ENCODE data around the gene ALOX12.
"Not testable (repeated sequence)": the region's sequence is repeated elsewhere in the genome, so short reads cannot be mapped to it uniquely, and the experiment has no call there.

The ALOX12 gene

DNA sequence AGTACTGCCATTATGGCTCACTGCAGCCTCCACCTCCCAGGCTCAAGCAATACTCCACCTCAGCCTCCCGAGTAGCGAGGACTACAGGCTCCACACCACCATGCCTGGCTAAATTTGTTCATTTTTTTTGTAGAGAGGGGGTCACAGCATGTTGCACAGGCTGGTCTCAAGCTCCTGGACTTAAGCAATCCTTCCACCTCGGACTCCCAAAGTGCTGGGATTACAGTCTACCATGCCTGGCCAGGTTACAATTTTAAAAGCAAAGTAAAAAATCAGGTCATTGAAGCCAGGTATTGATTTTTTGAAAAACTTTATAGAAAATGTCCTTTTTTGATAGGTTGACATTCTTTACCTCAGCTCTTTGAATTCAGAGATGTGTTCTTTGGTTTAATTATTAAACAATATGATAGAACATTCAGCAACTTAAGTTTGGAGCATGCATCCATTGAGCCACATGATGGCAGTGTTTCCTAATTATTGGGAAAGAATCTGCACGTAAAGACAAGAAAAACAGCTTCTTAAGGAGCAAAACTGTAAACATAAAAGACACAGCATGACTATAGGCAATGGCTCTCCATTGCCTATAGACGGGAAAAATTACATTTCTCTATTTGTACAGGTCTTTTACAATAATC lies 49.8 kb downstream of the ALOX12 start:
- DNase-seq (ENCODE audit: low read depth in 2 of 2), result no peak

DNA sequence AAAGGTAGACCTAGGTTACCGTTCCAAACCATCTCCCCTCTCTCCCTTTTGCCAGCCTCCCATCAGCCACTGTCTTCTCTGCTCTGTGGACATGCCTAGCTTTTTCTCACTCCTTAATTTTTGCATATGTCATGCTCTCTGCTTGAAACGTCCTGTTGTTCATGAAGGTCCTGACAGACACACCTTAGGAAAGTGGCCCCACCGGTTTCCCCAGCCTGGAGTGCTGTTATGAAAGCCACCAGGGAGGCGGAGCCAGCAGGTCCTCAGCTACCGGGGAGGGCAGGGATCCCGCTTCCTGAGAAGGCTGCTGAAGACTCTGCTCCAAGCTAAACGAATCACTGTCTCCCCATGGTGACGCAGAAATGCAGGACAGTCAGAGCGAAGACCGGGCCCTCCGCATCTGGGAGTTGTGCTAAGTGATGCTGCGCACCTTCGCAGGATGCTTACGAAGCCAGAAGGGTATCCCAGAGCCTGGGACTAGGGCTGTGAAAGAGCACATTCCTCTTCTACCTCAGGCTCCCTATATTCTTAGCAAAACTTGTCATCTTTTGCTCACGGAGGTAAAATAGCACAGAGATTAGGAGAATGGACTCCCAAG lies 50.4 kb downstream of the ALOX12 start:
- no peak for DNase-seq (ENCODE audit: low read depth in 2 of 2)

- peak; percentile 45 to 68 for DNase-seq (ENCODE audit: low read depth in 2 of 2)
Measured at GRCh38 chr17:7046725-7047397, 51.0 kb downstream of the ALOX12 start.

- DNase-seq (ENCODE audit: low read depth in 2 of 2), result no peak
Measured at GRCh38 chr17:7047566-7047965, 51.7 kb downstream of the ALOX12 start.

- DNase-seq (ENCODE audit: low read depth in 2 of 2), result no peak
Measured at GRCh38 chr17:7048968-7049367, 53.1 kb downstream of the ALOX12 start.

- DNase-seq (ENCODE audit: low read depth in 2 of 2), result not testable (repeated sequence)
Measured at GRCh38 chr17:7050583-7050982, 54.7 kb downstream of the ALOX12 start.

DNA sequence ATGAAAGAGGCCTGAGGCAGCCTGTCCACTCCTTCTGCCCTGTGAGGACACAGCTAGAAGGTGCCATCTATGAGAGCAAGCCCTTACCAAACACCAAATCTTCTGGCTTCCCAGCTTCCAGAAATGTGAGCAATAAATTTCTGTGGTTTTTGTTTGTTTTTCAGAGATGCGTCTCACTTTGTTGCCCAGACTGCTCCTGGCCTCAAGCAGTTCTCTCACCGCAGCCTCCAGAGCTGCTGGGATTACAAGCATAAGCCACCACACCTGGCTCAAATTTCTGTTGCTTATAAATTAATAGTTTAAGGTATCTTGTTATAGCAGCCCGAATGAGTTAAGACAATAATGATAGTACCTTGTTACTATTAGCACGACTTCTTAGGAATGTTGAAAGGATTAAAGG lies 60.5 kb downstream of the ALOX12 start:
- no peak for DNase-seq (ENCODE audit: low read depth in 2 of 2)

DNA sequence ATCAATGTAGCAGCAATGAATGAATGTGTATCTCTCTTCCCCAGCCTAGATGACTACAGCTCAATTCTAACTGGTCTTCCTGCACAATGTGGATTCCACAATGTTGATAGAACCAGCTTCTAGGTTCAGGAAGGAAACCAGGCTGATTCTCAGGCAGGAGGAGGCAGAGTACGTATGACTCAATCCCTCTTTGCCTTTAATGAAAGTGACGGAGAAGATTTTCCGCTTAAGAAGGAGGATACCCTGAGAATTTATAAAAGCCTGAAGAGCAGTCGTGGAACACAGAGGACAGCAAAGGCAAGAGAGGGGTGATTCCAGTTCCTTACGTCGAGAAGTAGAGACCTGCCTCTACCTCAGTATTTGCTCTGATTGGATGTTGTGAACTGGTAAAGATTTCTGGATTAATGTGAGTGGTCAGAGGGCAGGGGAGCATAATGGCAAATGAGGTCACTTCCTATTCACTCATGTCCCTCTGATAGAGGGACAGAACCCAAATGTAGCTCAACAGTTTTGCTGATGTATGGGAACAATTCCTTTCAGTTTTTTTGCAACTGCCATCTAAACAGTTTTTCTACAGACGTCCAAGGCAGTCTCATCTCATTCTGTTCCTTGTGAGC lies 63.1 kb downstream of the ALOX12 start:
- no peak for DNase-seq (ENCODE audit: low read depth in 2 of 2)
